Activated CD4-positive, alpha-beta memory T cell treated with anti-CD3 and anti-CD28 coated beads for 36 hours (primary cell): Measurements from ENCODE around the gene SMARCD3. TPM values are rescaled to one million over a fixed set of nuclear protein-coding genes. Genes with fewer than 3 reads are reported as not detected.

Experiments
- CTCF ChIA-PET: fragments of 350-600 bp; sonication (Branson Sonifier 250); formaldehyde crosslinking; loops from one replicate; lab custom pipeline; 2021; ENCODE audit warnings: antibody characterized with exemption, inconsistent platforms; lab: Charles Lee
- POLR2A ChIA-PET: fragments of 350-600 bp; sonication (Branson Sonifier 250); formaldehyde crosslinking; loops from one replicate; lab custom pipeline; 2021; ENCODE audit warnings: antibody characterized with exemption; lab: Charles Lee
- DNase-seq: peaks from one replicate; pipeline ENCODE4 v3.0.0-alpha.2; 2020
- H3K27ac Mint-ChIP-seq: one replicate; pipeline ENCODE4 v1.8.0; 2021; ENCODE audit warnings: mixed read lengths
- H3K27me3 Mint-ChIP-seq: one replicate; pipeline ENCODE4 v1.8.0; 2021; ENCODE audit warnings: mixed read lengths
- H3K36me3 Mint-ChIP-seq: one replicate; pipeline ENCODE4 v1.8.0; 2021; ENCODE audit warnings: mixed read lengths
- H3K4me1 Mint-ChIP-seq: one replicate; pipeline ENCODE4 v1.8.0; 2021; ENCODE audit warnings: low read depth, mixed read lengths
- H3K4me3 Mint-ChIP-seq: one replicate; pipeline ENCODE4 v1.8.0; 2021; ENCODE audit warnings: mild to moderate bottlenecking, mixed read lengths
- H3K9me3 Mint-ChIP-seq: one replicate; pipeline ENCODE4 v1.8.0; 2021; ENCODE audit warnings: mixed read lengths
- intact Hi-C: fragments of 100-400 bp; cut with micrococcal nuclease; formaldehyde crosslinking; loops from one replicate; pipeline ENCODE4 v1.15.1; 2023
- total RNA-seq, 2 experiments: library from RNA; stranded (reverse); gene quantifications; one replicate each; pipeline ENCODE4 v1.2.3, GENCODE V29; 2021

The SMARCD3 gene
- total RNA-seq, 2 experiments from 2014 or later, result 4.4 to 5.5 TPM

GRCh38 chr7:151245360-151246101 is 3.0 kb downstream of the SMARCD3 start:
- Mint-ChIP-seq H3K9me3 (no peaks in the 10 kb centered on the region), H3K27me3 (peaks cover 38% of the 10 kb centered on the region), H3K36me3 (no peaks in the 10 kb centered on the region), H3K27ac (no peak overlapping the region), H3K4me1 (peaks cover 38% of the 10 kb centered on the region), H3K4me3 (peak overlapping the region; percentile 18)
- intact Hi-C loops, result loop anchor here (1.0 to 2.0 kb wide), 4 partner anchors 19 to 121 kb away; partner anchors contain the start of gene ABCF2
- ChIA-PET CTCF (interaction anchor here (0.7 to 3.8 kb wide), 21 partner anchors 8 to 225 kb away, joined by 3 to 62 read pairs (median 7); partner anchors contain the start of genes ABCF2 and CHPF2), POLR2A (interaction anchor here (2.9 kb wide), 1 partner anchor 12 kb away, joined by 19 read pairs; the partner anchor contains the start of gene CHPF2)
- DNase-seq, result peak; percentile 71

GRCh38 chr7:151244841-151245346 is 3.6 kb downstream of the SMARCD3 start:
- peaks cover 38% of the 10 kb centered on the region for H3K4me1 Mint-ChIP-seq
- H3K27ac Mint-ChIP-seq, result no peak overlapping the region
- H3K27me3 Mint-ChIP-seq, result peaks cover 32% of the 10 kb centered on the region
- intact Hi-C loops, result loop anchor here (1.0 to 2.0 kb wide), 6 partner anchors 12 to 120 kb away; partner anchors contain the start of gene ABCF2
- peak overlapping the region; percentile 32 for H3K4me3 Mint-ChIP-seq
- H3K36me3 Mint-ChIP-seq, result peaks cover 4% of the 10 kb centered on the region
- no peaks in the 10 kb centered on the region for H3K9me3 Mint-ChIP-seq
- ChIA-PET CTCF (interaction anchor here (0.9 to 3.8 kb wide), 32 partner anchors 7 to 164 kb away, joined by 3 to 62 read pairs (median 4); partner anchors contain the start of genes ABCF2, CHPF2, FASTK and NUB1), POLR2A (interaction anchor here (0.6 to 2.9 kb wide), 2 partner anchors 12 to 18 kb away, joined by 3 to 19 read pairs; partner anchors contain the start of genes ABCF2 and CHPF2)
- DNase-seq, result no peak

GRCh38 chr7:151244196-151244840 is 4.2 kb downstream of the SMARCD3 start:
- H3K36me3 Mint-ChIP-seq, result peaks cover 5% of the 10 kb centered on the region
- DNase-seq, result peak; percentile 78
- peak overlapping the region; percentile 38 for H3K4me3 Mint-ChIP-seq
- H3K9me3 Mint-ChIP-seq, result no peaks in the 10 kb centered on the region
- ChIA-PET POLR2A (interaction anchor here (0.6 to 2.9 kb wide), 3 partner anchors 11 to 17 kb away, joined by 3 to 19 read pairs (median 3); partner anchors contain the start of genes ABCF2 and CHPF2), CTCF (interaction anchor here (0.6 to 3.8 kb wide), 37 partner anchors 8 to 186 kb away, joined by 3 to 62 read pairs (median 4); partner anchors contain the start of genes ABCF2, CHPF2, FASTK and NUB1)
- peaks cover 37% of the 10 kb centered on the region for H3K4me1 Mint-ChIP-seq
- peaks cover 27% of the 10 kb centered on the region for H3K27me3 Mint-ChIP-seq
- H3K27ac Mint-ChIP-seq, result no peak overlapping the region
- intact Hi-C loops, result loop anchor here (1.0 to 2.0 kb wide), 5 partner anchors 11 to 120 kb away; partner anchors contain the start of gene ABCF2

GRCh38 chr7:151243408-151244195 is 4.9 kb downstream of the SMARCD3 start:
- Mint-ChIP-seq H3K4me3 (peak overlapping the region; percentile 38), H3K9me3 (no peaks in the 10 kb centered on the region), H3K36me3 (peaks cover 7% of the 10 kb centered on the region), H3K4me1 (peaks cover 35% of the 10 kb centered on the region), H3K27ac (no peak overlapping the region), H3K27me3 (peaks cover 25% of the 10 kb centered on the region)
- intact Hi-C loops, result loop anchor here (1.0 to 2.0 kb wide), 5 partner anchors 10 to 119 kb away; partner anchors contain the start of gene ABCF2
- ChIA-PET CTCF (interaction anchor here (0.5 to 3.8 kb wide), 41 partner anchors 9 to 186 kb away, joined by 3 to 62 read pairs (median 4); partner anchors contain the start of genes ABCF2, CHPF2, FASTK and GBX1), POLR2A (interaction anchor here (0.6 to 2.9 kb wide), 3 partner anchors 10 to 16 kb away, joined by 3 to 19 read pairs (median 5); partner anchors contain the start of genes ABCF2 and CHPF2)
- peak; percentile 45 for DNase-seq

- Mint-ChIP-seq H3K36me3 (peaks cover 7% of the 10 kb centered on the region), H3K4me3 (peak overlapping the region; percentile 38), H3K9me3 (no peaks in the 10 kb centered on the region), H3K27me3 (peaks cover 22% of the 10 kb centered on the region), H3K27ac (no peak overlapping the region), H3K4me1 (peaks cover 32% of the 10 kb centered on the region)
- intact Hi-C loops, result no loop called here
- CTCF ChIA-PET, result interaction anchor here (0.5 to 3.8 kb wide), 11 partner anchors 9 to 133 kb away, joined by 3 to 62 read pairs (median 8); partner anchors contain the start of genes ABCF2, CHPF2 and GBX1
- POLR2A ChIA-PET, result interaction anchor here (0.8 to 2.9 kb wide), 3 partner anchors 10 to 227 kb away, joined by 3 to 19 read pairs (median 5); partner anchors contain the start of gene CHPF2
- DNase-seq, result no peak
Measured at GRCh38 chr7:151243045-151243349, 5.5 kb downstream of the SMARCD3 start.

- Mint-ChIP-seq H3K27me3 (peaks cover 17% of the 10 kb centered on the region), H3K27ac (no peak overlapping the region), H3K9me3 (no peaks in the 10 kb centered on the region), H3K4me1 (peaks cover 28% of the 10 kb centered on the region), H3K4me3 (no peak overlapping the region), H3K36me3 (peaks cover 7% of the 10 kb centered on the region)
- ChIA-PET POLR2A (interaction anchor here (0.8 to 2.9 kb wide), 3 partner anchors 9 to 227 kb away, joined by 3 to 19 read pairs (median 5); partner anchors contain the start of gene CHPF2), CTCF (interaction anchor here (1.1 to 3.8 kb wide), 7 partner anchors 9 to 75 kb away, joined by 3 to 62 read pairs (median 20); partner anchors contain the start of genes ABCF2, CHPF2 and GBX1)
- DNase-seq, result no peak
- intact Hi-C loops, result no loop called here
Measured at GRCh38 chr7:151242159-151243044, 6.1 kb downstream of the SMARCD3 start.

GRCh38 chr7:151241755-151242096 is 6.8 kb downstream of the SMARCD3 start:
- ChIA-PET CTCF (interaction anchor here (3.8 kb wide), 1 partner anchor 15 kb away, joined by 62 read pairs; the partner anchor contains the start of gene ABCF2), POLR2A (no interaction called here)
- Mint-ChIP-seq H3K4me1 (peaks cover 28% of the 10 kb centered on the region), H3K4me3 (no peak overlapping the region), H3K27me3 (peaks cover 12% of the 10 kb centered on the region), H3K27ac (no peak overlapping the region), H3K36me3 (peaks cover 11% of the 10 kb centered on the region), H3K9me3 (no peaks in the 10 kb centered on the region)
- no peak for DNase-seq
- intact Hi-C loops, result no loop called here

DNA sequence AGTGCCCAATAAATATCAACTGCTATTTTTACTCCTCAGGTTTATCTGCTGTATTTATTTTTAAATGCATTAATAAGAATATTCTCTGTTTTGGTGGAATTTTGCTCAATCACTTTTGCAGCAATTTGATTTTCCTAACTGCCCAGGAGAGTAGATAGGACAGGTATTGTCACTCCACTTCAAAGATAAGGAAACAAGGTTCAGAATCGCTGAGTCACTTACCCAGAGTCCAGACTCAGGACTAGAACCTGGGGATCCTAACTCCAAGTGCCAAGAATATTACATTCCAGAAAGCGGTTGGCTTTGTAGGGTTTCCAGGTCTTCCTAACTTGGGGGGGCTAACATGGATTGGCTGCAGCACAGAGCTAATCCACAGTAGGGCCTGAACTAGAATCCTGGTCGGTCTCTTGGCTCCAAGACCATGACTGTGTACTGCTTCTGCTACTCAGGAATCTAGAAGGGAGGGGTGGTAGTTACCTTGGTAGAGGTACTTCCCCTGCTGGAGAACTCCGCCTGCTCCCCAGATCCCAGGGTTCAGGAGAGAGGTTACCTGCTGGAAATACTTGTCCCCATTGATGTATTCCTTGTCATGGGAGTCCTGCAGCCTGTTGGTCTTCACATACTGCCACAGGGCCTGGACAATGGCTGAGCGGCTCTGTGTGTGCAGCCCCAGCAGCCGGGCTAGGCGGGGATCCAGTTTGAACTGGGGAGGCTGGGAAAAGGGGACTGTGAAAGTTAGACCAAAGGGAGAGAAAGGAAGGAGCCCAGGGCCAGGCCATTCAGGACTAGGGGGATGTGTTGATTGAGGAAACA is 7.3 kb downstream of the SMARCD3 start:
- Mint-ChIP-seq H3K27ac (no peak overlapping the region), H3K4me1 (peaks cover 27% of the 10 kb centered on the region), H3K27me3 (peaks cover 7% of the 10 kb centered on the region), H3K9me3 (no peaks in the 10 kb centered on the region), H3K36me3 (peaks cover 17% of the 10 kb centered on the region), H3K4me3 (no peak overlapping the region)
- ChIA-PET CTCF (interaction anchor here (1.3 to 3.8 kb wide), 2 partner anchors 15 to 69 kb away, joined by 3 to 62 read pairs; partner anchors contain the start of gene ABCF2), POLR2A (no interaction called here)
- intact Hi-C loops, result no loop called here
- DNase-seq, result no peak

- no peak overlapping the region for H3K27ac Mint-ChIP-seq
- H3K27me3 Mint-ChIP-seq, result peaks cover 4% of the 10 kb centered on the region
- H3K4me1 Mint-ChIP-seq, result peaks cover 22% of the 10 kb centered on the region
- H3K4me3 Mint-ChIP-seq, result no peak overlapping the region
- intact Hi-C loops, result no loop called here
- DNase-seq, result no peak
- ChIA-PET CTCF (interaction anchor here (1.3 kb wide), 1 partner anchor 69 kb away, joined by 3 read pairs; no protein-coding TSS in a partner anchor), POLR2A (no interaction called here)
- peaks cover 17% of the 10 kb centered on the region for H3K36me3 Mint-ChIP-seq
- H3K9me3 Mint-ChIP-seq, result no peaks in the 10 kb centered on the region
Measured at GRCh38 chr7:151240536-151240935, 8.0 kb downstream of the SMARCD3 start.
